ENCODE results near the gene SURF4.
"Not testable (repeated sequence)": the region's sequence is repeated elsewhere in the genome, so short reads cannot be mapped to it uniquely, and the experiment has no call there.

SURF4 gene

DNA sequence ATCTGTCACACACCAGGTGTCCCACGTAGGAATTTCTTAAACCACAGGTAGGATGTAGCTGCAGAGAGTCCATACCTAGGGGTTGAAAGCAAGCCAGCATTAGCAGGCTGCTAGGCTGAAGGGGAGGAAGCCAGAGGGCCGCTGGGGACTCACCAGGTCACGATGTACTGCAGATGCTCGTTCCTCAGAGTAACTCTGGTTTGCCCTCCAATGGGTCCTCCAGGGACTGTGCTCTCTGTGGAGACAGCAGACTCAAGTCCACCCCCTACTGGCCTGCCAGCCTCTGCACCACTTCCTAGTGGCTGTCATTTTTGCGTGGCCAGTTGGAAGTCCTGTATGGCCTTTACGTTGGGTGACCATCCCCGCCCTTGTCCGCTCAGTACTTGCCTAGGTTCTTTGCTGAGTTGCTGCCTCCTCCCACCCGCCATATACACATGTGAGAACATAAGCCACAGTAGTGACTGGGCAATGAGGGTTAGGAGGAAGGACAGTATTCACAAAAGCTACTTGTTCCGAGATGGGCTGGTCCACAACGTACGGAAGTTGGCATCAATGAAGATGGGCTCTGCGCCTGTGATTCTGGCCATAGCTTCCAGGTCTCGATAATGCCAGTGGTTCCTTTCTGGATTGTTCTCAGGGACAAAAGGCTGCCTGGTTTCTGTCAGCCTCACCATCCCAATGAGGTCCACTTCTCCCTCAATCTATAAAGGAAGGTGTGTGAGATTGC lies 23.8 kb downstream of the SURF4 start:
- peak; percentile 68 for DNase-seq (ENCODE audit: low spot score)

DNA sequence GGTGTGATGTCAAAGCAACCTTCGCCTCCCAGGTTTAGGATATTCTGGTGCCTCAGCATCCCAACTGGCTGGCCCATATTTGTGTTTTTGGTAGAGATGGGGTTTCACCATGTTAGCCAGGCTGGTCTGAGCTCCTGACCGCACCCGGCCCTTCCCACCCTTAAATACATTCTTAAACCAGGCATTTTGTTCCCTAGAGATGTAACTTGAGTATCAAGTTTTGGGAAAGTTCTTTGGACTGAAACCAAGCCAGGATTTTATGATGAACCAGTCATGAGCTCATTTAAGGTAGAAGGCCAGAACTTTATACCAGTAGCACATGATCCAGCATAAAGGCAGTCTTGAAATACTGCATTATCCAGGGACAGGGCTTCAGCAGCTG lies 24.3 kb downstream of the SURF4 start:
- DNase-seq (ENCODE audit: low spot score), result no peak

DNA sequence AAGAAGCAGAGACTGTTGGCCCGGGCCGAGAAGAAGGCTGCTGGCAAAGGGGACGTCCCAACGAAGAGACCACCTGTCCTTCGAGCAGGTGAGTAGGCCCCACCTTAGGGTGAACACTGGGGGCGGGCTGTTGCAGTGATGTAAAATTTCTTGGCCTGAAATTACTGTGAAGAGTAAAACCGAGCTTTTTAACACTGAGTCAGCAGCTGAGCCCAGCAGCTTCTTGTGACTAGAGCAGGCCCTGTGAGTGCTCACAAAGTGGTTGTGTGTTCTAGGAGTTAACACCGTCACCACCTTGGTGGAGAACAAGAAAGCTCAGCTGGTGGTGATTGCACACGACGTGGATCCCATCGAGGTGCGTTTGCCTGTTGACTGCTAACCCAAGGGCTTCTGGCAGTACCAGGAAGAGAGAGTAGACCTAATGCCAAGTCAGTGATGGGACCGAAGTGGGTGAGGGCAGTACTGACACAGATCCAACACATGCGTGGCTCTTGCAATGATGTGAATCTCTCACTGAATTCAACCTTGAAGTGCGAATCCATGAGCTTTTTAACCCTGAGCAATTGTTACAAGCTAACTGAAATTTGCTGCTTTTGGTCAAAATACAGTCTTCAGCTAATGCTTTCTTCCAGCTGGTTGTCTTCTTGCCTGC lies 25.8 kb downstream of the SURF4 start:
- DNase-seq (ENCODE audit: low spot score), result no peak

DNA sequence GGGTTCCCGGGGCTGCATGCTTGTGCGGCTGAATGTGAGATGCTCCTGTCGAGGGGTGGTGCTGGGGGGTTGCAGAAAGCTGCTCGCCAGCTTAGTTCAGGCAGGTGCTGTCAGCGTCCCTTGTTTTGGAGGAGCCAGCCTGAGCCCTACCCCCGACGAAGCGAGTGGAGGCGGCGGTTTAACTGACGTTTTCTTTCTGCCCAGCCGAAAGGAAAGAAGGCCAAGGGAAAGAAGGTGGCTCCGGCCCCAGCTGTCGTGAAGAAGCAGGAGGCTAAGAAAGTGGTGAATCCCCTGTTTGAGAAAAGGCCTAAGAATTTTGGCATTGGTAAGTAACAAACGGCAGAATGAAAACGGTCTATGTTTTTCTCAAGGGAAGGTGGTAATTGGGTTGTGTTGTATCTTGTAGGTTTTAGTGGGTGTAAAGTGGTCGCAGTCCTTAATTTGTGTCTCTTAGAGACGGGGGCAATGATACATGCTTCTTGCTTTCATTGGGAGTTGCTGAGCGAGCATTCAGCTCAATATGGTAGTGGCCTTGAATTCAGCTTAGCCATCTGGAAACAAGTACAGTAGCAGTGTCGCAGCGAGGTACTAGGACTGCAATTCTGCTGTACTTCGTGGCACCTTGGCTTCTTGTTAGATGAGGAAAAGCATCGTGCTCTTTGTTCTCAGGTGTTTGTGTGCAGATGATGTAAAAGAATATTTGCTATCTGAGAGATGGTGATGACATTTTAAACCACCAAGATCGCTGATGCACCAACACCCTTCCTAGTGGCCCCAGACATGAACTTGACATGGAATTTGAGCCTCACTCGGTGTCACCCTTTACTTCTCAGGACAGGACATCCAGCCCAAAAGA lies 26.9 kb downstream of the SURF4 start:
- no peak for DNase-seq (ENCODE audit: low spot score)

DNA sequence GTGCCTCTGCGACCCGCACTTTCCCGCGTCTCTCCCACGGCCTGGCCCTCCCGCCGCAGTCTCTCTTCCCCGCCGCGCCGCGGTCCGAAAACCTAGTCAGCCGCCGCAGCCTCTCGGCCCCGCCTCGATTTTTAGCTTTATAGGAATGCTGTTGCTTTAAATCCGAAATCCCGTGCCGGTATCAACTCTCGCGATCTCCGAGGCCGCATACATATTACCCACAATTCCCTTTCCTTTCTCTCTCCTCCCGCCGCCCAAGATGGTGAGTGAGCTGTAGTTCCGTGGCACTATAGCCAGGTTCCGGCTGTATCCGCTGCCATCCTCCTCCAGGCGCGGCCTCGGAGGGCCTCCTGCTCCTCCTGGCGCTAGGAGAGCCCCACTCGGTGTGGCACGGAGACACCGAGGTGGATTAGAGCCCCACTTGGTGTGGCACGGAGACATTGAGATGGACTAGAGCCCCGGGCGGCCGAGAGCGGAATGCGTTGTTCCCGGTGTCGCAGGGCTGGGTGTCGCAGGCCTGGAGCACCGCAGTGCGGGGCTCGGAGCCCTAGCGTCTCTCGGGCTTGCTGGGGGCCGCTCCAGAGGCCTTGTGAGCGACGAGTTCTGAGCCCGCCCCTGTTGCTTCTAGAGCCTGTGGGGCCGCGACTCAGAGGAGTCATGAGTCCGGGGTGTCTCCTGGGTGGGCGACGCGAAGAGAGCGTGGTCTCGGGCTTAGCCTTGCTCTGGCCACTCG lies 27.7 kb downstream of the SURF4 start, which contains the start of the genes MED22 and RPL7A:
Gene MED22, minus strand, starts transcription at position 147 of the 733 bp plus-strand sequence. CDS start 1,469 bp downstream, outside the sequence.
Gene RPL7A, plus strand, starts transcription at position 234 of the 733 bp plus-strand sequence. Its CDS starts 26 bp downstream, at position 260.
- peak; percentile 92 for DNase-seq (ENCODE audit: low spot score)

DNA sequence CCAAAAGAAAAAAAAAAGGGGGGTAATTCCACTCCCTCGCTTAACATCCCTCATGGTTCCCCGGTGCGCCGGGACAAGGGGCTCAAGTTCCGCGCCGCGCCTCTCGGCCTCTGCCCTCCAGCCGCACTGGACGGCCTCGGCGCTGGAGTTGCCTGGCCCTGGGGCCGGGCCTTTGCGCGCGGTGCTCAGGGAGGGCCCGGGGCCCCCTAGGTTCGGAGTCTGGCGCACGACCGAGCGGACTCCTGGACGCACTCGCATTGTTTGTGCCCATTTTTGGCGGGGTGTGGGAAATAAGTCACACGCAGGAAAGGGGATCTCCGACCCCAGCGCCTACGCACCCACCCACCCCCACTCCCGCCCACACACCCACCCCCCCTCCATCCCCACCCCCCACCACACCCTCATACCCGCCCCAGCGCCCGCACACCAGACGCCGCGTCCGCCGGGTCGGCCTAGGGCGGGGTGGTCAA lies 28.3 kb downstream of the SURF4 start:
- DNase-seq (ENCODE audit: low spot score), result peak; percentile 72

DNA sequence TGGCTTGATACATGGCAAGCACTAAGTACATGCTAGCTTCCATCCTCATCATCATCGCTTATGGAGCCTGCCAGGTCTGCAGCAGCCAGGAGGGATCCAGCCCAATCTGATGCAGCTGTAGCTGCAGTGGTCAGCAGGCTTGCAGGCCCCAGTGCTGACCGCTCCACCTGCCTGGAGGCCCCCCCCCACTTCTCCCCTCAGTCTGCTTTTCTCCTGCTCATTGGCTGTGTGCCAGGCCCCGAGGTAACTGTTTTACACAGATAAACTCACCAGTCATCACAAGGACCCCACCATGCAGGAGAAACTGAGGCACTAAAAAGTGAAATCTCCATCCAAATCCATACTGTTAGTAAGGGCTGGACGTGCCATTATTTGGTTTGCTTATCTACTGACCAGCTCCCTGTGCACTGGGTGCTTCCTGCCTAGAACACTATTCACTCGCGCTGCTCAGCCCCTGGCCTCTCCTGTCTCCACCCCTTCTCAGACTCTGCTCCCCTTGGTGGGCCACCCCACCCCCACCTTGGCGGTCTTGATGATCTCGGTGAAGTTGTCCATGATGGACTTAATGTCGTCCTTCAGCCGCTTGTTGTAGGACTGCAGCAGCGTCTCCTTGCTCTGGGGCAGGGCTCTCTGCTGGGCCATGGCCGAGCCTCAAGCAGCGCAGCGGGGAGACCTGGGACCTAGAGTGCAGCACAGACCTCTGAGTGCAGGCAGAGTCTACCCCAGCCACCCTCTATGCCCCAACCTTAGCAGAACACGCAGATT lies 29.7 kb downstream of the SURF4 start:
- no peak for DNase-seq (ENCODE audit: low spot score)

DNA sequence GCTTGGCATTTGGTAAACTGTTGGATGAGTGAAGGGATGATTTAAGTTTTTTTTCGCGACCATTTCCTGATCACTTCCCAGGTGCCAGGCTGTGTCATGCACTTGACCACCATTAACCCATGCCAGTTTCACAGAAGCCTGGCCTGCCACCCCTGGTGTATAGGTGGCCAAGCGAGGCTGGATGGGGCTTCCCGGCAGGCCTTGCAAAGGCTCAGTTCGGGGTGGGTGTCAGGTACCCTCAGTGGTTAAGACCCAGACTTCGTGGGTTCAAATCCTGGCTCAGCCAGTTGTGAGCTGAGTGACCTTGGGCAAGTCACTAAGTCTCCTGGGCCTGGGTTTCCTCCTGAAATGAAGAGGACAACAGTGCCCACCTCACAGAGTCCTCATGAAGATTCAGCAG lies 30.3 kb downstream of the SURF4 start:
- no peak for DNase-seq (ENCODE audit: low spot score)

DNA sequence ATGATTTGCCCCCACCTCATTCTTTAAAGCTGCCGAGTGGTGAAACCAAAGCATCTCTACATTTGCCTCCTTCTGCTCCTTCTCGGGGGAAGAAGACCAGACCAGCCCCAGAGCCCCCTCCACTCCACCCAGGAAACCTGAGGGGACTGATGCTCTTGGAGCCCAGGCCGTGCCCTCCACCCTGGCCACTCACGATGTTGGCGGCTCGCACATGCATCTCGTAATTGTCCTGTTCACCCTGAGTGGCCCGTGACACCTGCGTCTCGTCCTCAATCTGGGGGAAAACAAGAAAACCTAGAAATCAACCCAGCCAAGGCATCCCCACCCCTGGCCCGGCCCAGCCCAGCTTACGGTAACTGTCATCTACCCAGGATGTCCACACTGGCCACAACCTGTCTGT lies 30.9 kb downstream of the SURF4 start:
- DNase-seq (ENCODE audit: low spot score), result no peak

DNA sequence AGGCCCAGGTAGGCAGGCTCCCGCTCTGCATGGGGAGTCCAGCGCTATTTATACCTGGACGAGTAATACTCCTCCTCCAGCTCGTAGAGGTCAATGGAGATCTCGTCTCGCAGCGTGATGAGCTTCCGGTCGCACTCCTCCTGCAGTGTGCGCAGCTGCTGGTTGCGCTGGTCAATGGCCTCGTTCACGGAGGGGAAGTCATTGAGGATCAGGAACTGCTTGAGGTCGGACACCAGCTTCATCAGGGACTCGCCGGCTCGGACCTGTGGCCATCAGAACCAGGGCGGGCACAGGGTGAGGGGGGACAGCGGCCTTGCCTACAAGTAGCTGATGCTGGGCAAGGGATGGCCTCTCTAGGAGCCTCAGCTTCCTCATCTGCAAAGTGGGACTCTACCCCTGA lies 31.8 kb downstream of the SURF4 start:
- no peak for DNase-seq (ENCODE audit: low spot score)

DNA sequence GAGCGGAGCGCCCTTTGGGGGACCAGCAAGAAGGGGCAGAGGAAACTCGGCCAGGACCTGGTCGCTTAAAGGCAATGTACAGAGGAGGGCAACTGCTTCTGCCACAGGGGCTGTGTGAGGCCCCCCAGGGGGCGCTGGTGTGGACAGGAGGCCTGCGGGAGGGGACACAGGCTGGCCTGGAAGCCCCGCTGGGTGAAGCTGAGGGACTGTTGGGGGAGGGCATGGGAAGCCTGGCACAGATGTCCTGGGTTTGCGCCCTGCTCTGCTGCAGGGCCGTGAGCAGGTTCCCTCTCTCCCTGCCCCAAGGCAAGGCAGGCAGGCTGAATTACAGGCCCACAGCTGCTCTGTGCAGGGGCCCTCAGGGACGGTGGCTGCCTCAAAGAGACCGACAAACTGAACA lies 33.3 kb downstream of the SURF4 start:
- no peak for DNase-seq (ENCODE audit: low spot score)

DNA sequence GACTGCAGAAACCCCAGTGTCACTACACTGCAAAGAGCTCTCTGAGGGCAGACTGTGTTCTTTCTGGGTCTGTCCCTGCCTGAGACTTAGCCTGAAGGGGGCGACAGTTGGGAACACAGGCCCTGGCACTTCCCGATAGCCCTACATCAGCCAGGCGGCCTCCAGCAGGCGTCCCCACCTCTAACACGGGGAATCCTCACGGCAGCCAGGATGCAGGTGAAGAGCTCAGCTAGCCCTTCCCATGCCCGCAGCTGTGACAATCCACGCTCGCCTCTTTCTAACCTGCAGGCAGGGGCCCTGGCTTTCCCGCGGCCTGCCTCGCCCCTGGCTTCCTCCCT lies 33.8 kb downstream of the SURF4 start:
- DNase-seq (ENCODE audit: low spot score), result no peak

DNA sequence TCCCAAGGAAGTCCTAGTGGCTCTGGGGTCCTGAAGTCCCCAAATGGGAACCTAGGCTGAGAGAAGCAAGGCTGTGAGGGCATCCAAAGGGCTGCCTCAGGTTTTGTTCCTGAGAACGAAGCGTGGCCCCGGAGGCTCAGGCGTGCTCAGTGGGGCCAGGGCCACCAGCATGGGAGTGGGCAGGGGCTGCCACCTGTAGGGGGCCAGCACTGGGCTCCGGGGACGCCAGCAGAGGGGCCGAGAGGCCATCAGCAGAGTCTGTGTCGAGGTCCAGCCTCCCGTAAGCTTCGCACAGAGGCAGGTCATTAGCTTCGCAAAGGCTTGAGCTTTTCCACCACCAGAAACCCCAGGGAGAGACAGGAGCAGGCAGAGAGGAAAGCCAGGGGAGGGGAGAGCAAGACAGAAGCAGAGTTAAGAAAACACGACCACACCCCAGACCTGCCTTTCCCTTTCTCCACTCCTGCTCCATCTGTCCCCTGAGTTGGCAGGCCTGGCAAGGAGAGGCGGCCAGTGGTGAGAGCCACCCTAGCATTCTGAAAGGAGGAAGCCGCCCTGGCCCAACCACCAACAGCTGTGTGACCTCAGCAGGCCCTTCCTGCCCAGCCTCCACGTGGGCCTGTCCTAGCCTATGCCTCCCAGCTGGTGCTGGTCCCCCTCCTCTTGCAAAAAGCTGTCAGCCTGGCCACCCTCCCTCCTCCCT lies 34.3 kb downstream of the SURF4 start:
- DNase-seq (ENCODE audit: low spot score), result no peak

DNA sequence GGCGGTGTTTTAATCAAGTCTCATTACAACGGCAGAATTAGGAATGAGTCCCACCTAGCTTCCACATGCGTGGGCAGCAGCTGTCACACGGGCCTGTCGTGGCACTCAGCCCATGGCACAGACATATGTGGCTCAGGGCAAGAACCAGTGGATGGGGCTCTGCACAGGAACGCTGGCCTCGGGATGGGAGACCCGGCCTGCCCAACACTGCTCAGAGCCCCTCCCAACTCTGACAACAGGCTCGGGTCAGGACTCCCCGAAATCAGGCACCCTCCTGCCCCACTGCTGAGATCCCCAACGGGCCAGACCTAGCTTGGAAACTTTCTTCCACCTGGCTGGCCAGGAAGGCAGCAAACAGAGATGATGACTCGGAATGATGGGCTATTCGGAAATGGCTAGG lies 34.9 kb downstream of the SURF4 start:
- no peak for DNase-seq (ENCODE audit: low spot score)

DNA sequence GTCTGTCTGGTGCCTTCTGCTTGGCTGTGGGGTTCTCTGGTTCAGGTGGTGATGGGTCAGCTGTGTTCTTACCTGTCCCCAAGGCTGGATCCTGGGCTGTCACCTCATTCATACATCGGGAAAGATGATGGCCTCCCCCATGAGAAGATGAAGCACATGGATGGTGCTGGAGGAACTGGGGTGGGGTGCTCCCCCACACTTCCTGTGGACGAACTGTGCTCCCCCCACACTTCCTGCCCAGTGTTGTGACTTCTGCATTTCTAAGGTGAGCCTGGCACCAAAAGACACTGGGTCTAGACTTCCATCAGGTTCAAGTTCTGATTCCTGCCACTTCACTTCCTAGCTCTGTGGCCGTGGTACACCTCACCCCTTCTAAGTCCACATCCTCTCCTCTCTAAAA lies 35.6 kb downstream of the SURF4 start:
- no peak for DNase-seq (ENCODE audit: low spot score)

DNA sequence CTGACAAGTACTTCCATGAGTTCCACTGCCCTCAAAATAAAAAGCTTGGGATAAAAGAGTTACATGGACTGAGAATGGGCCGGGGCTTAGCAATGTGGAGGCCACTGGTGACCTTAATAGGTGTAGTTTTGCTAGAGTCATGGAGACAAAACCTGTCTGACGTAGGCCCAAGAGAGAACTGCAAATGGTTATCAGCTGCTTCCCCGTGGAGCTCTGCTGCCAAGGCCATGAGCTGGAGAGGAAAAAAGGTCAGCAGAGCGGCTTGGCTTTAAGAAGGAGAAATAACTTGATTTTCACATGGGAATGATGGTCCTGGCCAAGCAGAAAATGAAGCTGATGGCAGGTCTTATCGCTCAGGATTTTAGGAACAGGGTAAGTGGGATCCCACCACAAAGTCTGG lies 36.2 kb downstream of the SURF4 start:
- no peak for DNase-seq (ENCODE audit: low spot score)

DNA sequence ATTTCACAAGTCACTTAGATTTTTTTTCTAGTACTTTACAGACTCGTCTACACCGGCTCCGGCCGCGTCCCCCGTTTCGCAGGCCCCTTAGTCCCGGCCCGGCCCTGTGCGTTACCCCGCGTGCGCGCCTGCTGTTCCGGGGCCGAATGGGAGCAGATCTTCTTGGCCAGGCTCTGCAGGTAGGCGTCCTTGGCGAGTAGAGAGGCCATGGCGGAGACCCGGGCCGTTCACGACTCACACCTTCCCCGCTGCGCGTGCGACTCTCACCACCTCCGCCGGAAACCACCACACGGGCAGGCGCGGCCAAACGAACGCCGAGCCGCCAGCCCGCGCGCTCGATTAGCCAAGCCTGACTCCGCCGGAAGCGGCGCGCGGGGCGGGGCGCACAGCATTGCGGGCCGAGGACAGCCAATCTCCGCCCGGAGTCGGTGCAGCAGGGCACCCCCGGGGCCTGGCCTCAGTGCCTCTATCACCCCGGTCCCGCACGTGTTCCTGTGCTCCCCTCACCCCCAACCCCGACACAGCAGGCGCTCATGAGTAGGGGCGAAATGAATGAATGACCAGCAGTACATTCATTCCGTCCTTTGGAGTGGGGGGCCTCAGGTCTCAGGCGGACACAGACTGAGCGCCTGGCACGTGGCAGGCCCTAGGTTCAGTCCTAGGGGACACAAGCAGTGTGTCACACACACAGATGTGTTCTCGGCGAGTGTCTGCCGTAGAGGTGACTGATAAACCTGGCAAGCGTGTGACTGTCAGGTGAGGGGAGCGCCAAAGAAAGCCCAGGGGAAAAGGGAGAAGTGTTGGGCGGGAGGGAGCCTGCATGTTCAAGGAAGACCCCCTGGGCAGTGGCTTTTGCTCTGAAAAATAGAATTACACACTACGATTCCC lies 39.7 kb downstream of the SURF4 start, which contains the start of gene SURF6:
Gene SURF6, minus strand, starts transcription at position 265 of the 888 bp plus-strand sequence. Its CDS starts 56 bp downstream, at position 209.
- DNase-seq (ENCODE audit: low spot score), result peak; percentile 92

DNA sequence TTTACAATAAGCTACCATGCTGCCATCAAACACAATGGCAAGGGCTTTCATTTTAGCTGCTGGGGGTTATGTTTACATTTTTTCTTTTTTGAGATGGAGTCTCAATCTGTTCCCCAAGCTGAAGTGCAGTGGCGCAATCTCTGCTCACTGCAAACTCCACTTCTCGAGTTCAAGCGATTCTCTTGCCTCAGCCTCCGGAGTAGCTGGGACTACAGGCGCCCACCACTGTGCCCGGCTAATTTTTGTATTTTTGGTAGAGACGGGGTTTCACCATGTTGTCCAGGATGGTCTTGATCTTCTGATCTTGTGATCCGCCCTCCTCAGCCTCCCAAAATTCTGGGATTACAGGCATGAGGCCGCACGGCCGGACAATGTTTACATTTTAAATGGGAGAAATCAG lies 41.0 kb downstream of the SURF4 start:
- not testable (repeated sequence) for DNase-seq (ENCODE audit: low spot score)

DNA sequence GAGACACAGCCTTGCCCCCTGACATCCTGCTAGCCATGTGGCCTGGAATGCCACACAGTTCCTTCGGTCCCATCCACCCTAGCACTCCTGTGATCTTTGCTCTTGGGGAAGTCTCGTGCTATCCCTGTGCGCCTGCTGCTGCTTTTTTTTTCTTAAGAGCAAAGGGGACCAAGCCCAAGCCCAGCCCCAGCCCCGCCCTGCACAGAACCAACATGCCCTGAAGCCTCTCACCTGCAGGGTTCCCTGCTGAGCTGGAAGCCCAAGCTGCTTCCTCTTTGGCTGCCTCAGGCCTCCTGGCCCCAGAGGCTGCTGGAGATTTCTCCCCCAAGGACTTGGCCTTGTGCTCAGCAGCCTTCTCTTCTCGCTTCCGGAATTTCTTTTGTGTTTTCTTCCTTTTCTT lies 41.7 kb downstream of the SURF4 start:
- DNase-seq (ENCODE audit: low spot score), result no peak

All from HuH-7.5 (cell line).